ENCODE results near the gene MYO18B. TPM values are rescaled to one million over a fixed set of nuclear protein-coding genes. Genes with fewer than 3 reads are reported as not detected.

Gene MYO18B
- total RNA-seq, 1 experiment from 2014 or later = 0.07 TPM

- H3K4me1 ChIP-seq = no peaks in the 10 kb centered on the region
- Mint-ChIP-seq H3K4me3 (ENCODE audit: unreplicated experiment) (no peak overlapping the region), H3K36me3 (ENCODE audit: insufficient read depth, unreplicated experiment) (no peaks in the 10 kb centered on the region), H3K27ac (ENCODE audit: unreplicated experiment) (no peak overlapping the region), H3K4me1 (ENCODE audit: low read depth, unreplicated experiment) (no peaks in the 10 kb centered on the region), H3K9me3 (ENCODE audit: unreplicated experiment) (no peaks in the 10 kb centered on the region), H3K27me3 (ENCODE audit: insufficient read depth, unreplicated experiment) (peaks cover 11% of the 10 kb centered on the region)
- no peaks in the 10 kb centered on the region; the same call in 1 of the 2 replicates for H3K27me3 ChIP-seq (replicated peaks; ENCODE audit: control insufficient read depth, insufficient read depth, low read length)
- no peaks in the 10 kb centered on the region for H3K36me3 ChIP-seq (ENCODE audit: control insufficient read depth, insufficient read depth, low read length)
- H3K9me3 ChIP-seq = no peaks in the 10 kb centered on the region
- DNase-seq = no peak
- no TSS peak for BruUV-seq (replicated peaks)
- intact Hi-C loops (cut with micrococcal nuclease; ENCODE audit: unreplicated experiment) = no loop called here
- H3K4me3 ChIP-seq (ENCODE audit: low read depth, low read length) = no peak overlapping the region
- TF ChIP-seq CTCF (IDR thresholded peaks at IDR 0.05; ENCODE audit: insufficient read depth in 1 of 2, low read depth in 1 of 2, low read length in 1 of 2, severe bottlenecking in 1 of 2, unreplicated experiment in 1 of 2) = no peak
- CTCF ChIA-PET = no interaction called here
- POLR2A ChIA-PET = no interaction called here
Observed at GRCh38 chr22:26025626-26026025, 283.6 kb downstream of the MYO18B start.

GRCh38 chr22:26027341-26027740, 285.4 kb downstream of the MYO18B start:
- H3K36me3 ChIP-seq (ENCODE audit: control insufficient read depth, insufficient read depth, low read length) = no peaks in the 10 kb centered on the region
- Mint-ChIP-seq H3K27ac (ENCODE audit: unreplicated experiment) (no peak overlapping the region), H3K36me3 (ENCODE audit: insufficient read depth, unreplicated experiment) (no peaks in the 10 kb centered on the region), H3K4me3 (ENCODE audit: unreplicated experiment) (no peak overlapping the region), H3K9me3 (ENCODE audit: unreplicated experiment) (no peaks in the 10 kb centered on the region), H3K27me3 (ENCODE audit: insufficient read depth, unreplicated experiment) (peaks cover 11% of the 10 kb centered on the region), H3K4me1 (ENCODE audit: low read depth, unreplicated experiment) (no peaks in the 10 kb centered on the region)
- no peaks in the 10 kb centered on the region for H3K4me1 ChIP-seq
- intact Hi-C loops (cut with micrococcal nuclease; ENCODE audit: unreplicated experiment) = no loop called here
- DNase-seq = no peak
- H3K9me3 ChIP-seq = no peaks in the 10 kb centered on the region
- ChIA-PET POLR2A (no interaction called here), CTCF (no interaction called here)
- H3K27me3 ChIP-seq (replicated peaks; ENCODE audit: control insufficient read depth, insufficient read depth, low read length) = no peaks in the 10 kb centered on the region; the same call in 1 of the 2 replicates
- no peak overlapping the region for H3K4me3 ChIP-seq (ENCODE audit: low read depth, low read length)
- no TSS peak for BruUV-seq (replicated peaks)
- TF ChIP-seq CTCF (IDR thresholded peaks at IDR 0.05; ENCODE audit: insufficient read depth in 1 of 2, low read depth in 1 of 2, low read length in 1 of 2, severe bottlenecking in 1 of 2, unreplicated experiment in 1 of 2) = no peak

GRCh38 chr22:26031641-26032040, 289.7 kb downstream of the MYO18B start:
- Mint-ChIP-seq H3K27ac (ENCODE audit: unreplicated experiment) (no peak overlapping the region), H3K27me3 (ENCODE audit: insufficient read depth, unreplicated experiment) (peaks cover 7% of the 10 kb centered on the region), H3K4me1 (ENCODE audit: low read depth, unreplicated experiment) (no peaks in the 10 kb centered on the region), H3K9me3 (ENCODE audit: unreplicated experiment) (peaks cover 6% of the 10 kb centered on the region), H3K4me3 (ENCODE audit: unreplicated experiment) (no peak overlapping the region), H3K36me3 (ENCODE audit: insufficient read depth, unreplicated experiment) (no peaks in the 10 kb centered on the region)
- no peaks in the 10 kb centered on the region for H3K36me3 ChIP-seq (ENCODE audit: control insufficient read depth, insufficient read depth, low read length)
- ChIA-PET POLR2A (no interaction called here), CTCF (no interaction called here)
- no peak for DNase-seq
- intact Hi-C loops (cut with micrococcal nuclease; ENCODE audit: unreplicated experiment) = no loop called here
- H3K4me3 ChIP-seq (ENCODE audit: low read depth, low read length) = no peak overlapping the region
- H3K27me3 ChIP-seq (replicated peaks; ENCODE audit: control insufficient read depth, insufficient read depth, low read length) = no peaks in the 10 kb centered on the region
- H3K4me1 ChIP-seq = no peaks in the 10 kb centered on the region
- TF ChIP-seq CTCF (IDR thresholded peaks at IDR 0.05; ENCODE audit: insufficient read depth in 1 of 2, low read depth in 1 of 2, low read length in 1 of 2, severe bottlenecking in 1 of 2, unreplicated experiment in 1 of 2) = no peak
- no peaks in the 10 kb centered on the region for H3K9me3 ChIP-seq
- no TSS peak for BruUV-seq (replicated peaks)
